Measurements from ENCODE around the gene ARID5A. TPM values are rescaled to one million over a fixed set of nuclear protein-coding genes. Genes with fewer than 3 reads are reported as not detected.
A peak's percentile ranks its signal among the peaks of the same experiment; 100 is the strongest.
"Not testable (repeated sequence)": the region's sequence is repeated elsewhere in the genome, so short reads cannot be mapped to it uniquely, and the experiment has no call there.

Gene ARID5A
- total RNA-seq, 3 donors from 2014 or later: 18.9 to 132 (median 56.4) TPM

GRCh38 chr2:96494188-96494587 lies 42.4 kb upstream of the ARID5A start:
- no peaks in the 10 kb centered on the region for H3K4me1 ChIP-seq
- intact Hi-C loops (cut with DNase I; ENCODE audit: low total_unique reads): no loop called here
- H3K9me3 ChIP-seq: peaks cover 0 to 7% of the 10 kb centered on the region in 2 donors
- H3K27ac ChIP-seq: no peak overlapping the region
- H3K4me3 ChIP-seq: no peak overlapping the region
- no peaks in the 10 kb centered on the region for H3K36me3 ChIP-seq
- no peak for DNase-seq (ENCODE audit: low spot score in 2 of 2)
- no peak for TF ChIP-seq POLR2AphosphoS5 (IDR thresholded peaks at IDR 0.05)
- no peaks in the 10 kb centered on the region for H3K27me3 ChIP-seq

GRCh38 chr2:96495982-96496629 lies 40.4 kb upstream of the ARID5A start:
- Histone ChIP-seq H3K4me1 (no peaks in the 10 kb centered on the region), H3K36me3 (no peaks in the 10 kb centered on the region), H3K27ac (no peak overlapping the region), H3K27me3 (peaks cover 0 to 7% of the 10 kb centered on the region in 2 donors), H3K9me3 (peaks cover 0 to 7% of the 10 kb centered on the region in 2 donors), H3K4me3 (no peak overlapping the region)
- no peak for TF ChIP-seq POLR2AphosphoS5 (IDR thresholded peaks at IDR 0.05)
- TF ChIP-seq POLR2A (IDR thresholded peaks at IDR 0.05): no peak
- no peak for TF ChIP-seq CTCF (IDR thresholded peaks at IDR 0.05)
- intact Hi-C loops (cut with DNase I; ENCODE audit: low total_unique reads): no loop called here
- DNase-seq (ENCODE audit: low spot score in 2 of 2): no peak

GRCh38 chr2:96498021-96498431 lies 38.5 kb upstream of the ARID5A start:
- H3K9me3 ChIP-seq: peaks cover 0 to 7% of the 10 kb centered on the region in 2 donors
- no peaks in the 10 kb centered on the region for H3K36me3 ChIP-seq
- intact Hi-C loops (cut with DNase I; ENCODE audit: low total_unique reads): no loop called here
- TF ChIP-seq POLR2A (IDR thresholded peaks at IDR 0.05): no peak
- TF ChIP-seq POLR2AphosphoS5 (IDR thresholded peaks at IDR 0.05): no peak
- no peak for TF ChIP-seq CTCF (IDR thresholded peaks at IDR 0.05)
- H3K4me3 ChIP-seq: no peak overlapping the region
- no peak overlapping the region for H3K27ac ChIP-seq
- no peak for DNase-seq (ENCODE audit: low spot score in 2 of 2)
- no peaks in the 10 kb centered on the region for H3K4me1 ChIP-seq
- H3K27me3 ChIP-seq: peaks cover 0 to 7% of the 10 kb centered on the region in 2 donors

- H3K27me3 ChIP-seq; H3K27ac ChIP-seq; H3K36me3 ChIP-seq; H3K4me1 ChIP-seq; intact Hi-C loops (cut with DNase I; ENCODE audit: low total_unique reads); H3K4me3 ChIP-seq; H3K9me3 ChIP-seq: not testable (repeated sequence)
- DNase-seq (ENCODE audit: low spot score in 2 of 2): peak in 1 of 2 donors; percentile 1
These were observed 37.9 kb upstream of the ARID5A start for GRCh38 chr2:96498611-96499010.

GRCh38 chr2:96499061-96499960 lies 37.2 kb upstream of the ARID5A start:
- intact Hi-C loops (cut with DNase I; ENCODE audit: low total_unique reads): no loop called here
- no peak overlapping the region for H3K27ac ChIP-seq
- H3K36me3 ChIP-seq: no peaks in the 10 kb centered on the region
- H3K27me3 ChIP-seq: peaks cover 0 to 7% of the 10 kb centered on the region in 2 donors
- H3K4me3 ChIP-seq: no peak overlapping the region
- DNase-seq (ENCODE audit: low spot score in 2 of 2): peak in 1 of 2 donors; percentile 16
- TF ChIP-seq CTCF (IDR thresholded peaks at IDR 0.05) (no peak), POLR2A (IDR thresholded peaks at IDR 0.05) (no peak)
- no peaks in the 10 kb centered on the region for H3K4me1 ChIP-seq
- peaks cover 0 to 6% of the 10 kb centered on the region in 2 donors for H3K9me3 ChIP-seq
